ENCODE data around the gene ATP5MK.
A peak's percentile ranks its signal among the peaks of the same experiment; 100 is the strongest.

ATP5MK gene

GRCh38 chr10:103413564-103413963, 17.3 kb upstream of the ATP5MK start:
- Histone ChIP-seq H3K4me3 (ENCODE audit: low read depth in 1 of 2, low read length in 2 of 2) (no peak overlapping the region), H3K27me3 (ENCODE audit: control insufficient read depth in 1 of 2, insufficient read depth in 2 of 2, low read length in 2 of 2) (no peaks in the 10 kb centered on the region), H3K9me3 (ENCODE audit: control insufficient read depth in 1 of 2, low read length in 2 of 2) (no peaks in the 10 kb centered on the region), H3K36me3 (ENCODE audit: control insufficient read depth in 1 of 2, insufficient read depth in 2 of 2, low read length in 2 of 2) (peaks cover 63 to 82% of the 10 kb centered on the region in 2 donors), H3K4me1 (ENCODE audit: control insufficient read depth in 1 of 2, insufficient read depth in 2 of 2, low read length in 2 of 2) (no peaks in the 10 kb centered on the region), H3K27ac (ENCODE audit: low read depth, low read length) (no peak overlapping the region), H3K9ac (ENCODE audit: low read depth in 1 of 2, low read length in 2 of 2) (no peak overlapping the region)

GRCh38 chr10:103397191-103397825, 1.0 kb upstream of the ATP5MK start:
- no peak overlapping the region for H3K27ac ChIP-seq (ENCODE audit: low read depth, low read length)
- peak overlapping the region; percentile 65 to 96 for H3K9ac ChIP-seq (ENCODE audit: low read depth in 1 of 2, low read length in 2 of 2)

GRCh38 chr10:103396789-103397087, 463 bp upstream of the ATP5MK start:
- Histone ChIP-seq H3K9me3 (ENCODE audit: control insufficient read depth in 1 of 2, low read length in 2 of 2) (no peaks in the 10 kb centered on the region), H3K27me3 (ENCODE audit: control insufficient read depth in 1 of 2, insufficient read depth in 2 of 2, low read length in 2 of 2) (no peaks in the 10 kb centered on the region), H3K4me3 (ENCODE audit: low read depth in 1 of 2, low read length in 2 of 2) (peak overlapping the region; percentile 82 to 88), H3K9ac (ENCODE audit: low read depth in 1 of 2, low read length in 2 of 2) (peak overlapping the region; percentile 65 to 96), H3K4me1 (ENCODE audit: control insufficient read depth in 1 of 2, insufficient read depth in 2 of 2, low read length in 2 of 2) (peaks cover 20 to 27% of the 10 kb centered on the region in 2 donors), H3K27ac (ENCODE audit: low read depth, low read length) (peak overlapping the region; percentile 23), H3K36me3 (ENCODE audit: control insufficient read depth in 1 of 2, insufficient read depth in 2 of 2, low read length in 2 of 2) (peaks cover 9 to 36% of the 10 kb centered on the region in 2 donors)

More at GRCh38 chr10:103397191-103397825, 1.0 kb upstream of the ATP5MK start:
- Histone ChIP-seq H3K27me3 (ENCODE audit: control insufficient read depth in 1 of 2, insufficient read depth in 2 of 2, low read length in 2 of 2) (no peaks in the 10 kb centered on the region), H3K9me3 (ENCODE audit: control insufficient read depth in 1 of 2, low read length in 2 of 2) (no peaks in the 10 kb centered on the region), H3K36me3 (ENCODE audit: control insufficient read depth in 1 of 2, insufficient read depth in 2 of 2, low read length in 2 of 2) (peaks cover 12 to 37% of the 10 kb centered on the region in 2 donors), H3K4me3 (ENCODE audit: low read depth in 1 of 2, low read length in 2 of 2) (peak overlapping the region; percentile 82 to 88), H3K4me1 (ENCODE audit: control insufficient read depth in 1 of 2, insufficient read depth in 2 of 2, low read length in 2 of 2) (peaks cover 20 to 27% of the 10 kb centered on the region in 2 donors)

GRCh38 chr10:103395754-103396066, 565 bp downstream of the ATP5MK start:
- peaks cover 20 to 27% of the 10 kb centered on the region in 2 donors for H3K4me1 ChIP-seq (ENCODE audit: control insufficient read depth in 1 of 2, insufficient read depth in 2 of 2, low read length in 2 of 2)

GRCh38 chr10:103394180-103394579, 2.1 kb downstream of the ATP5MK start:
- peaks cover 20 to 27% of the 10 kb centered on the region in 2 donors for H3K4me1 ChIP-seq (ENCODE audit: control insufficient read depth in 1 of 2, insufficient read depth in 2 of 2, low read length in 2 of 2)
- no peak overlapping the region for H3K9ac ChIP-seq (ENCODE audit: low read depth in 1 of 2, low read length in 2 of 2)
- H3K4me3 ChIP-seq (ENCODE audit: low read depth in 1 of 2, low read length in 2 of 2): peak overlapping the region in 1 of 2 donors; percentile 24
- H3K27ac ChIP-seq (ENCODE audit: low read depth, low read length): no peak overlapping the region
- peaks cover 8 to 39% of the 10 kb centered on the region in 2 donors for H3K36me3 ChIP-seq (ENCODE audit: control insufficient read depth in 1 of 2, insufficient read depth in 2 of 2, low read length in 2 of 2)
- H3K27me3 ChIP-seq (ENCODE audit: control insufficient read depth in 1 of 2, insufficient read depth in 2 of 2, low read length in 2 of 2): no peaks in the 10 kb centered on the region
- H3K9me3 ChIP-seq (ENCODE audit: control insufficient read depth in 1 of 2, low read length in 2 of 2): no peaks in the 10 kb centered on the region

More at GRCh38 chr10:103395754-103396066, 565 bp downstream of the ATP5MK start:
- peak overlapping the region; percentile 22 for H3K27ac ChIP-seq (ENCODE audit: low read depth, low read length)
- peak overlapping the region; percentile 82 to 88 for H3K4me3 ChIP-seq (ENCODE audit: low read depth in 1 of 2, low read length in 2 of 2)
- H3K9ac ChIP-seq (ENCODE audit: low read depth in 1 of 2, low read length in 2 of 2): peak overlapping the region; percentile 73 to 96
- H3K27me3 ChIP-seq (ENCODE audit: control insufficient read depth in 1 of 2, insufficient read depth in 2 of 2, low read length in 2 of 2): no peaks in the 10 kb centered on the region
- H3K9me3 ChIP-seq (ENCODE audit: control insufficient read depth in 1 of 2, low read length in 2 of 2): no peaks in the 10 kb centered on the region
- peaks cover 12 to 36% of the 10 kb centered on the region in 2 donors for H3K36me3 ChIP-seq (ENCODE audit: control insufficient read depth in 1 of 2, insufficient read depth in 2 of 2, low read length in 2 of 2)

- no peak overlapping the region for H3K9ac ChIP-seq (ENCODE audit: low read depth in 1 of 2, low read length in 2 of 2)
- no peaks in the 10 kb centered on the region for H3K4me1 ChIP-seq (ENCODE audit: control insufficient read depth in 1 of 2, insufficient read depth in 2 of 2, low read length in 2 of 2)
- H3K4me3 ChIP-seq (ENCODE audit: low read depth in 1 of 2, low read length in 2 of 2): no peak overlapping the region
- H3K27me3 ChIP-seq (ENCODE audit: control insufficient read depth in 1 of 2, insufficient read depth in 2 of 2, low read length in 2 of 2): no peaks in the 10 kb centered on the region
- no peaks in the 10 kb centered on the region for H3K9me3 ChIP-seq (ENCODE audit: control insufficient read depth in 1 of 2, low read length in 2 of 2)
- peaks cover 4 to 52% of the 10 kb centered on the region in 2 donors for H3K36me3 ChIP-seq (ENCODE audit: control insufficient read depth in 1 of 2, insufficient read depth in 2 of 2, low read length in 2 of 2)
- H3K27ac ChIP-seq (ENCODE audit: low read depth, low read length): no peak overlapping the region
Observed at GRCh38 chr10:103382769-103383168, 13.5 kb downstream of the ATP5MK start.

GRCh38 chr10:103374263-103374662, 22.0 kb downstream of the ATP5MK start:
- peaks cover 21 to 45% of the 10 kb centered on the region in 2 donors for H3K36me3 ChIP-seq (ENCODE audit: control insufficient read depth in 1 of 2, insufficient read depth in 2 of 2, low read length in 2 of 2)

GRCh38 chr10:103373544-103373943, 22.7 kb downstream of the ATP5MK start:
- peaks cover 0 to 4% of the 10 kb centered on the region in 2 donors for H3K4me1 ChIP-seq (ENCODE audit: control insufficient read depth in 1 of 2, insufficient read depth in 2 of 2, low read length in 2 of 2)
- H3K27me3 ChIP-seq (ENCODE audit: control insufficient read depth in 1 of 2, insufficient read depth in 2 of 2, low read length in 2 of 2): no peaks in the 10 kb centered on the region
- no peaks in the 10 kb centered on the region for H3K9me3 ChIP-seq (ENCODE audit: control insufficient read depth in 1 of 2, low read length in 2 of 2)
- H3K27ac ChIP-seq (ENCODE audit: low read depth, low read length): no peak overlapping the region
- no peak overlapping the region for H3K4me3 ChIP-seq (ENCODE audit: low read depth in 1 of 2, low read length in 2 of 2)
- H3K36me3 ChIP-seq (ENCODE audit: control insufficient read depth in 1 of 2, insufficient read depth in 2 of 2, low read length in 2 of 2): peaks cover 21 to 37% of the 10 kb centered on the region in 2 donors
- H3K9ac ChIP-seq (ENCODE audit: low read depth in 1 of 2, low read length in 2 of 2): no peak overlapping the region

More at GRCh38 chr10:103374263-103374662, 22.0 kb downstream of the ATP5MK start:
- Histone ChIP-seq H3K4me1 (ENCODE audit: control insufficient read depth in 1 of 2, insufficient read depth in 2 of 2, low read length in 2 of 2) (peaks cover 0 to 4% of the 10 kb centered on the region in 2 donors), H3K4me3 (ENCODE audit: low read depth in 1 of 2, low read length in 2 of 2) (no peak overlapping the region), H3K27me3 (ENCODE audit: control insufficient read depth in 1 of 2, insufficient read depth in 2 of 2, low read length in 2 of 2) (no peaks in the 10 kb centered on the region), H3K27ac (ENCODE audit: low read depth, low read length) (no peak overlapping the region), H3K9ac (ENCODE audit: low read depth in 1 of 2, low read length in 2 of 2) (no peak overlapping the region), H3K9me3 (ENCODE audit: control insufficient read depth in 1 of 2, low read length in 2 of 2) (no peaks in the 10 kb centered on the region)

- H3K4me3 ChIP-seq (ENCODE audit: low read depth in 1 of 2, low read length in 2 of 2): peak within 1 kb of the TSS; percentile 80 to 94
- no peaks in the 10 kb centered on the region for H3K36me3 ChIP-seq (ENCODE audit: control insufficient read depth in 1 of 2, insufficient read depth in 2 of 2, low read length in 2 of 2)
- H3K4me1 ChIP-seq (ENCODE audit: control insufficient read depth in 1 of 2, insufficient read depth in 2 of 2, low read length in 2 of 2): peaks cover 0 to 6% of the 10 kb centered on the region in 2 donors
- H3K27me3 ChIP-seq (ENCODE audit: control insufficient read depth in 1 of 2, insufficient read depth in 2 of 2, low read length in 2 of 2): no peaks in the 10 kb centered on the region
- peak within 1 kb of the TSS; percentile 94 for H3K27ac ChIP-seq (ENCODE audit: low read depth, low read length)
- peak within 1 kb of the TSS; percentile 70 to 82 for H3K9ac ChIP-seq (ENCODE audit: low read depth in 1 of 2, low read length in 2 of 2)
- no peaks in the 10 kb centered on the region for H3K9me3 ChIP-seq (ENCODE audit: control insufficient read depth in 1 of 2, low read length in 2 of 2)
Observed at GRCh38 chr10:103367782-103368518, 28.3 kb downstream of the ATP5MK start, which contains the start of gene TAF5. TAF5 (plus strand) TSS chr10:103367976; CDS start chr10:103367990, 14 bp downstream.

GRCh38 chr10:103367379-103367781, 28.9 kb downstream of the ATP5MK start:
- Histone ChIP-seq H3K9me3 (ENCODE audit: control insufficient read depth in 1 of 2, low read length in 2 of 2) (no peaks in the 10 kb centered on the region), H3K27ac (ENCODE audit: low read depth, low read length) (peak overlapping the region; percentile 94), H3K4me3 (ENCODE audit: low read depth in 1 of 2, low read length in 2 of 2) (peak overlapping the region; percentile 80 to 94), H3K36me3 (ENCODE audit: control insufficient read depth in 1 of 2, insufficient read depth in 2 of 2, low read length in 2 of 2) (no peaks in the 10 kb centered on the region), H3K9ac (ENCODE audit: low read depth in 1 of 2, low read length in 2 of 2) (peak overlapping the region; percentile 70 to 82), H3K27me3 (ENCODE audit: control insufficient read depth in 1 of 2, insufficient read depth in 2 of 2, low read length in 2 of 2) (no peaks in the 10 kb centered on the region), H3K4me1 (ENCODE audit: control insufficient read depth in 1 of 2, insufficient read depth in 2 of 2, low read length in 2 of 2) (peaks cover 0 to 6% of the 10 kb centered on the region in 2 donors)

Data from duodenal mucosa (tissue), 2 donors.